Fibroblast of lung (primary cell): Measurements from ENCODE around the gene PRCC. TPM values are rescaled to one million over a fixed set of nuclear protein-coding genes. Genes with fewer than 3 reads are reported as not detected.
"Not testable (repeated sequence)": the region's sequence is repeated elsewhere in the genome, so short reads cannot be mapped to it uniquely, and the experiment has no call there.

Source experiments
- DNase-seq, 2 donors: peaks; one replicate each; pipeline versions ENCODE4 v3.0.0 to v3.0.0-alpha.2; 2010; ENCODE audit warnings: low read depth in 2 of 2
- H2AFZ ChIP-seq: 2 replicates; pipeline ENCODE4 v1.5.1; 2012; ENCODE audit warnings: low read length, control low read depth, inconsistent platforms
- H3K27ac ChIP-seq: 2 replicates; pipeline ENCODE4 v1.5.1; 2011; ENCODE audit warnings: low read length, control low read depth; ENCODE audit not compliant: insufficient read depth
- H3K27me3 ChIP-seq: 2 replicates; pipeline ENCODE4 v1.5.1; 2011; ENCODE audit warnings: mild to moderate bottlenecking, low read length; ENCODE audit not compliant: control insufficient read depth, insufficient read depth
- H3K36me3 ChIP-seq: 2 replicates; pipeline ENCODE4 v1.5.1; 2011; ENCODE audit warnings: low read length; ENCODE audit not compliant: control insufficient read depth, insufficient read depth
- H3K4me1 ChIP-seq: 2 replicates; pipeline ENCODE4 v1.5.1; 2011; ENCODE audit warnings: low read length; ENCODE audit not compliant: control insufficient read depth, insufficient read depth; ENCODE audit errors: extremely low read depth
- H3K4me2 ChIP-seq: 2 replicates; pipeline ENCODE4 v1.5.1; 2011; ENCODE audit warnings: low read length, control low read depth; ENCODE audit not compliant: insufficient read depth; ENCODE audit errors: extremely low read depth
- H3K4me3 ChIP-seq, 4 experiments: fragments of 200-600 bp in 1 of 4; sonication (generic) in 1 of 4; replicated peaks in 1 of 4; 2 replicates each; pipeline ENCODE4 v1.5.1; 2011 to 2016; ENCODE audit warnings: low read length in 4 of 4, low read depth in 3 of 4, mild to moderate bottlenecking in 3 of 4, control low read depth in 2 of 4, inconsistent platforms in 1 of 4, mixed read lengths in 1 of 4; ENCODE audit not compliant: insufficient read depth in 1 of 4; ENCODE audit errors: control extremely low read depth in 1 of 4
- H3K79me2 ChIP-seq: 2 replicates; pipeline ENCODE4 v1.5.1; 2012; ENCODE audit warnings: mild to moderate bottlenecking, low read length, inconsistent platforms; ENCODE audit not compliant: control insufficient read depth, insufficient read depth
- H3K9ac ChIP-seq: 2 replicates; pipeline ENCODE4 v1.5.1; 2011; ENCODE audit warnings: mild to moderate bottlenecking, low read length, control low read depth; ENCODE audit not compliant: insufficient read depth
- H3K9me3 ChIP-seq: 2 replicates; pipeline ENCODE4 v1.5.1; 2012; ENCODE audit warnings: low read depth, low read length; ENCODE audit not compliant: control insufficient read depth, insufficient read depth
- H4K20me1 ChIP-seq: 2 replicates; pipeline ENCODE4 v1.5.1; 2011; ENCODE audit warnings: low read length; ENCODE audit not compliant: control insufficient read depth, insufficient read depth; ENCODE audit errors: extremely low read depth
- EZH2 ChIP-seq: IDR thresholded peaks from 2 replicates; pipeline ENCODE4 v1.5.1; 2012; ENCODE audit warnings: low read length, control low read depth, mild to moderate bottlenecking; ENCODE audit errors: missing control alignments
- polyA plus RNA-seq, 2 donors: library from polyadenylated mRNA; depleted of rRNA in 1 of 2; stranded (reverse) in 1 of 2; unstranded in 1 of 2; fragments of >200 nt; gene quantifications; 2 replicates each; pipeline ENCODE4 v1.2.1, GENCODE V29; 2011 to 2012; ENCODE audit warnings: missing spikeins in 1 of 2
- total RNA-seq: library from RNA; depleted of rRNA; stranded (reverse); fragments of >200 nt; gene quantifications from 2 replicates; pipeline ENCODE4 v1.2.1, GENCODE V29; 2014
- TF ChIP-seq, protein P1 (sequence below), 2 donors: IDR thresholded peaks in 1 of 2; conservative IDR thresholded peaks in 1 of 2; 1 replicate in 1 of 2; 2 replicates in 1 of 2; pipeline ENCODE4 v1.5.1; 2011 to 2012; ENCODE audit warnings: low read length in 2 of 2, control low read depth in 1 of 2, inconsistent platforms in 1 of 2, low read depth in 1 of 2, mild to moderate bottlenecking in 1 of 2

The PRCC gene
- total and polyA plus RNA-seq, 2 donors (not counting 1 experiment from before 2014, with no cell fraction given), result 13.2 to 52.0 TPM

DNA sequence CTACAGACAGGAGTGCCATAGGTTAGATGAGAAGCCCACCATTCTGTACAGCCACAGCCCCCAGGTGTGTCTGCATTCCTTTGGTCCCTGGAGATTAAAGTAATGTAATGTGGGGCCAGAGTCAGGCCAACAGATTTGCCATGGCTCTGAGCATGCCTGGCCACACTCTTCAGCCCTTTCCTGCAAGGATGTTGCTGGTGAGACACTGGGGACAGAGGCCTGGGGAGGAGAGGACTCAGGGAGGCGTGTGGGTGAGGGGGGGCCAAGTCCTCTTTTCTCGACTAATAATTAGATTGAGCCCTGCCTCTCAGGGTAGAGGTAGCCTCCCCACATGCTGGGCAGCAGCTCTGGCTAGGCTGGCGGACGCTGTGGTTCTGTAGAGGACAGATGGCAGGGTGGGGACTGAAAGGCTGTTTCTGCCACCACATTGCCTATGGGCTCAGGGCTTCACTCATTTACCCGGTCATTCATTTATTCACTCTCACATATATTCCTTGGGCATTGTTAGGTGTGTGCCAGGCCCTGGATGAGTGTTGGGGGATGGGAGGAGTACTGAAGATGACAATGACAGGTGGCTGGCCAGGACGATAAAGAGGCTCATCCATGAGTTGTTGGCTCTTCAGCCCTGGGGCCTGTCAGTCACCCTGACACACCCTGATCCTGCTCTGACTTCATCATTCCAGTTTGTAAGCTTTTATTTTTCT lies 7.1 kb upstream of the PRCC start:
- Histone ChIP-seq H3K27me3 (no peaks in the 10 kb centered on the region), H3K36me3 (no peaks in the 10 kb centered on the region), H3K4me3 (no peak overlapping the region), H3K4me1 (no peaks in the 10 kb centered on the region), H4K20me1 (no peaks in the 10 kb centered on the region), H3K9me3 (no peaks in the 10 kb centered on the region), H3K9ac (no peak overlapping the region), H3K4me2 (no peak overlapping the region), H3K79me2 (no peaks in the 10 kb centered on the region), H2AFZ (no peak overlapping the region), H3K27ac (no peak overlapping the region)
- TF ChIP-seq, protein P1, sequence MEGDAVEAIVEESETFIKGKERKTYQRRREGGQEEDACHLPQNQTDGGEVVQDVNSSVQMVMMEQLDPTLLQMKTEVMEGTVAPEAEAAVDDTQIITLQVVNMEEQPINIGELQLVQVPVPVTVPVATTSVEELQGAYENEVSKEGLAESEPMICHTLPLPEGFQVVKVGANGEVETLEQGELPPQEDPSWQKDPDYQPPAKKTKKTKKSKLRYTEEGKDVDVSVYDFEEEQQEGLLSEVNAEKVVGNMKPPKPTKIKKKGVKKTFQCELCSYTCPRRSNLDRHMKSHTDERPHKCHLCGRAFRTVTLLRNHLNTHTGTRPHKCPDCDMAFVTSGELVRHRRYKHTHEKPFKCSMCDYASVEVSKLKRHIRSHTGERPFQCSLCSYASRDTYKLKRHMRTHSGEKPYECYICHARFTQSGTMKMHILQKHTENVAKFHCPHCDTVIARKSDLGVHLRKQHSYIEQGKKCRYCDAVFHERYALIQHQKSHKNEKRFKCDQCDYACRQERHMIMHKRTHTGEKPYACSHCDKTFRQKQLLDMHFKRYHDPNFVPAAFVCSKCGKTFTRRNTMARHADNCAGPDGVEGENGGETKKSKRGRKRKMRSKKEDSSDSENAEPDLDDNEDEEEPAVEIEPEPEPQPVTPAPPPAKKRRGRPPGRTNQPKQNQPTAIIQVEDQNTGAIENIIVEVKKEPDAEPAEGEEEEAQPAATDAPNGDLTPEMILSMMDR (conservative IDR thresholded peaks at IDR 0.05 in 1 of 2, IDR thresholded peaks at IDR 0.05 in 1 of 2; ENCODE audit: low read depth in 1 of 2, low read length in 2 of 2), result no peak
- no peak for TF ChIP-seq EZH2
- DNase-seq, result no peak

DNA sequence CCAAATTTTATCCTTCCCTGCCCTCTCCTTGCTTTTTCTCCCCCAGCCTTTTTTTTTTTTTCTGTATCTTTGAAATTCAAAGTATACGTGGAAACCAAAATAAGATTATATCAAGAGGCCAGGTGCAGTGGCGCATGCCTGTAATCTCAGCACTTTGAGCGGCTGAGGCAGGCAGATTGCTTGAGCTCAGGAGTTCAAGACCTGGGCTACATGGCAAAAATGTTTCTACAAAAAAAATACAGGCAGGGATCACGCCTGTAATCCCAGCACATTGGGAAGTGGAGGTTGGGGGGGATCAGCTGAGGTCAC lies 6.6 kb upstream of the PRCC start:
- Histone ChIP-seq H3K4me3 (no peak overlapping the region), H3K27ac (no peak overlapping the region), H3K4me2 (no peak overlapping the region), H3K79me2 (no peaks in the 10 kb centered on the region), H3K9me3 (no peaks in the 10 kb centered on the region), H3K9ac (no peak overlapping the region), H2AFZ (no peak overlapping the region), H3K27me3 (no peaks in the 10 kb centered on the region), H4K20me1 (no peaks in the 10 kb centered on the region), H3K4me1 (no peaks in the 10 kb centered on the region), H3K36me3 (no peaks in the 10 kb centered on the region)
- no peak for DNase-seq
- no peak for TF ChIP-seq EZH2
- TF ChIP-seq, protein P1 (conservative IDR thresholded peaks at IDR 0.05 in 1 of 2, IDR thresholded peaks at IDR 0.05 in 1 of 2; ENCODE audit: low read depth in 1 of 2, low read length in 2 of 2), result no peak

DNA sequence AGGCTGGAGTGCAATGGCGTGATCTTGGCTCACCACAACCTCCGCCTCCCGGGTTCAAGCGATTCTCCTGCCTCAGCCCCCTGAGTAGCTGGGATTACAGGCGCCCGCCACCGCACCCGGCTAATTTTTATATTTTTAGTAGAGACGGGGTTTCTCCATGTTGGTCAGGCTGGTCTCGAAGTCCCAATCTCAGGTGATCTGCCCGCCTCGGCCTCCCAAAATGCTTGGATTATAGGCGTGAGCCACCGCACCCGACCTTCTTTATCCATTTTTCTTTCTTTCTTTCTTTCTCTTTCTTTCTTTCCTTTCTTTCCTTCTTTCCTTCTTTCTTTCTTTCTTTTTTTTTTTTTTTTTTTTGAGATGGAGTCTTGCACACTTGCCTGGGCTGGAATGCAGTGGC lies 2.2 kb upstream of the PRCC start:
- H3K79me2 ChIP-seq, result peaks cover 24% of the 10 kb centered on the region
- not testable (repeated sequence) for H3K36me3 ChIP-seq, H3K27ac ChIP-seq, H3K9ac ChIP-seq, H3K4me1 ChIP-seq, H3K9me3 ChIP-seq, H3K4me3 ChIP-seq, H4K20me1 ChIP-seq, H3K27me3 ChIP-seq, H3K4me2 ChIP-seq, DNase-seq, H2AFZ ChIP-seq
